Breast epithelium (tissue), 4 donors: ENCODE measurements around the gene HDAC4. TPM values are rescaled to one million over a fixed set of nuclear protein-coding genes. Genes with fewer than 3 reads are reported as not detected.

Experiments used
- DNase-seq, 2 donors: peaks; one replicate each; pipeline ENCODE4 v3.0.0-alpha.2; 2019; ENCODE audit warnings: low spot score in 2 of 2
- H3K27ac ChIP-seq, 2 donors: fragments of 200-600 bp; sonication (generic) in 1 of 2; one replicate each; pipeline ENCODE4 v1.5.1; 2016 to 2019; ENCODE audit warnings: mild to moderate bottlenecking in 1 of 2
- H3K27me3 ChIP-seq, 2 donors: fragments of 200-600 bp; sonication (generic) in 1 of 2; one replicate each; pipeline versions ENCODE4 v1.5.1 to v1.6.0; 2017 to 2019; ENCODE audit warnings: control low read depth in 1 of 2, mild to moderate bottlenecking in 1 of 2
- H3K36me3 ChIP-seq: fragments of 200-600 bp; one replicate; pipeline ENCODE4 v1.5.1; 2019
- H3K4me1 ChIP-seq, 2 donors: fragments of 200-600 bp; sonication (generic); one replicate each; pipeline ENCODE4 v1.5.1; 2016 to 2019; ENCODE audit warnings: control low read depth in 1 of 2
- H3K4me3 ChIP-seq, 3 donors: fragments of 200-600 bp; sonication (generic); 1 replicate in 2 of 3; 2 replicates in 1 of 3; pipeline ENCODE4 v1.5.1; 2016 to 2019; ENCODE audit warnings: mild to moderate bottlenecking in 3 of 3, moderate library complexity in 2 of 3
- H3K9me3 ChIP-seq, 2 donors: fragments of 200-600 bp; sonication (generic) in 1 of 2; one replicate each; pipeline ENCODE4 v1.5.1; 2016 to 2019; ENCODE audit warnings: control low read depth in 1 of 2
- CTCF ChIP-seq, 3 donors: fragments of 450-650 bp; IDR thresholded peaks; one replicate each; pipeline ENCODE4 v1.5.1; 2016 to 2017; ENCODE audit warnings: antibody characterized with exemption in 3 of 3, mild to moderate bottlenecking in 3 of 3, moderate library complexity in 3 of 3
- POLR2A ChIP-seq: fragments of 450-650 bp; IDR thresholded peaks from one replicate; pipeline ENCODE4 v1.6.1; 2016; ENCODE audit warnings: antibody characterized with exemption, mild to moderate bottlenecking, moderate library complexity
- POLR2AphosphoS5 ChIP-seq, 3 donors: sonication (generic); formaldehyde crosslinking; IDR thresholded peaks; one replicate each; pipeline ENCODE4 v1.6.1; 2017; ENCODE audit warnings: antibody characterized with exemption in 3 of 3
- intact Hi-C: fragments of 100-400 bp; cut with DNase I; formaldehyde crosslinking; loops from one replicate; pipeline ENCODE4 v1.15.1; 2023; ENCODE audit warnings: low total_unique reads
- total RNA-seq, 3 donors: library from RNA; depleted of rRNA; stranded (reverse); fragments of >200 nt; gene quantifications; one replicate each; pipeline ENCODE4 v1.1.0, GENCODE V29; 2016

HDAC4 gene
- total RNA-seq, 3 donors from 2014 or later, result 20.3 to 36.0 (median 32.8) TPM

GRCh38 chr2:239095460-239096081 is 305.2 kb downstream of the HDAC4 start:
- Histone ChIP-seq H3K27me3 (no peaks in the 10 kb centered on the region), H3K36me3 (peaks cover 4% of the 10 kb centered on the region), H3K9me3 (no peaks in the 10 kb centered on the region), H3K27ac (no peak overlapping the region), H3K4me1 (no peaks in the 10 kb centered on the region), H3K4me3 (no peak overlapping the region)
- intact Hi-C loops, result loop anchor here (1.0 kb wide), 1 partner anchor 37 kb away; no protein-coding TSS in a partner anchor
- no peak for DNase-seq
- TF ChIP-seq POLR2A (no peak), CTCF (IDR thresholded peaks at IDR 0.05) (no peak), POLR2AphosphoS5 (IDR thresholded peaks at IDR 0.05) (no peak)

GRCh38 chr2:239094867-239095266 is 306.0 kb downstream of the HDAC4 start:
- DNase-seq, result no peak
- Histone ChIP-seq H3K9me3 (no peaks in the 10 kb centered on the region), H3K4me3 (no peak overlapping the region), H3K4me1 (no peaks in the 10 kb centered on the region), H3K36me3 (no peaks in the 10 kb centered on the region), H3K27me3 (no peaks in the 10 kb centered on the region), H3K27ac (no peak overlapping the region)
- no peak for TF ChIP-seq POLR2A
- no peak for TF ChIP-seq CTCF (IDR thresholded peaks at IDR 0.05)
- no peak for TF ChIP-seq POLR2AphosphoS5 (IDR thresholded peaks at IDR 0.05)
- intact Hi-C loops, result loop anchor here (1.0 kb wide), 1 partner anchor 37 kb away; no protein-coding TSS in a partner anchor

- Histone ChIP-seq H3K36me3 (no peaks in the 10 kb centered on the region), H3K27me3 (no peaks in the 10 kb centered on the region), H3K27ac (no peak overlapping the region), H3K4me3 (no peak overlapping the region), H3K4me1 (no peaks in the 10 kb centered on the region), H3K9me3 (no peaks in the 10 kb centered on the region)
- DNase-seq, result no peak
- intact Hi-C loops, result no loop called here
- TF ChIP-seq POLR2A (no peak), POLR2AphosphoS5 (IDR thresholded peaks at IDR 0.05) (no peak), CTCF (IDR thresholded peaks at IDR 0.05) (peak in 1 of 3 donors; percentile 29)
Measured at GRCh38 chr2:239093952-239094351, 306.9 kb downstream of the HDAC4 start.

GRCh38 chr2:239093542-239093941 is 307.3 kb downstream of the HDAC4 start:
- Histone ChIP-seq H3K4me3 (no peak overlapping the region), H3K27ac (no peak overlapping the region), H3K36me3 (no peaks in the 10 kb centered on the region), H3K4me1 (no peaks in the 10 kb centered on the region), H3K9me3 (no peaks in the 10 kb centered on the region), H3K27me3 (no peaks in the 10 kb centered on the region)
- no peak for DNase-seq
- TF ChIP-seq CTCF (IDR thresholded peaks at IDR 0.05) (no peak), POLR2A (no peak), POLR2AphosphoS5 (IDR thresholded peaks at IDR 0.05) (no peak)
- intact Hi-C loops, result no loop called here

GRCh38 chr2:239092571-239093294 is 308.1 kb downstream of the HDAC4 start:
- Histone ChIP-seq H3K4me3 (no peak overlapping the region), H3K9me3 (no peaks in the 10 kb centered on the region), H3K4me1 (no peaks in the 10 kb centered on the region), H3K36me3 (no peaks in the 10 kb centered on the region), H3K27me3 (no peaks in the 10 kb centered on the region), H3K27ac (no peak overlapping the region)
- intact Hi-C loops, result no loop called here
- DNase-seq, result no peak
- TF ChIP-seq POLR2A (no peak), POLR2AphosphoS5 (IDR thresholded peaks at IDR 0.05) (no peak), CTCF (IDR thresholded peaks at IDR 0.05) (no peak)
